Caco-2 (cell line): ENCODE data around the gene BCR. TPM values are rescaled to one million over a fixed set of nuclear protein-coding genes. Genes with fewer than 3 reads are reported as not detected.

Source experiments
- BruUV-seq: library from RNA; stranded (reverse); fragments of 400-500 nt; replicated peaks from 2 replicates; lab custom pipeline; 2021; lab: Mats Ljungman, UMichigan
- CTCF ChIA-PET: fragments of 300-600 bp; sonication (Branson Sonifier 250); formaldehyde crosslinking; loops from one replicate; lab custom pipeline; 2022; ENCODE audit warnings: antibody characterized with exemption; lab: Charles Lee
- POLR2A ChIA-PET: fragments of 300-600 bp; sonication (Branson Sonifier 250); formaldehyde crosslinking; loops from one replicate; lab custom pipeline; 2022; ENCODE audit warnings: antibody characterized with exemption; lab: Charles Lee
- DNase-seq, 2 experiments: peaks; one replicate each; pipeline versions ENCODE4 v3.0.0 to v3.0.0-alpha.2; 2020 to 2022
- H3K27me3 ChIP-seq: replicated peaks from 2 replicates; pipeline ENCODE4 v1.6.0; 2011; ENCODE audit warnings: low read length; ENCODE audit not compliant: control insufficient read depth, insufficient read depth
- H3K36me3 ChIP-seq: 2 replicates; pipeline ENCODE4 v1.5.1; 2011; ENCODE audit warnings: low read length; ENCODE audit not compliant: control insufficient read depth, insufficient read depth
- H3K4me1 ChIP-seq: fragments of 250-450 bp; sonication (Bioruptor Pico); 2 replicates; pipeline ENCODE4 v1.5.1; 2020; ENCODE audit warnings: mild to moderate bottlenecking
- H3K4me3 ChIP-seq: 2 replicates; pipeline ENCODE4 v1.5.1; 2011; ENCODE audit warnings: low read depth, mild to moderate bottlenecking, control low read depth, low read length
- H3K9me3 ChIP-seq: fragments of 250-450 bp; sonication (Bioruptor Pico); 2 replicates; pipeline ENCODE4 v1.5.1; 2020; ENCODE audit warnings: mild to moderate bottlenecking, moderate library complexity
- H3K27ac Mint-ChIP-seq: one replicate; pipeline ENCODE4 v1.8.0; 2022; ENCODE audit warnings: mixed read lengths; ENCODE audit not compliant: unreplicated experiment
- H3K27me3 Mint-ChIP-seq: one replicate; pipeline ENCODE4 v1.8.0; 2022; ENCODE audit warnings: mixed read lengths; ENCODE audit not compliant: insufficient read depth, unreplicated experiment
- H3K36me3 Mint-ChIP-seq: one replicate; pipeline ENCODE4 v1.8.0; 2022; ENCODE audit warnings: mild to moderate bottlenecking, mixed read lengths; ENCODE audit not compliant: insufficient read depth, unreplicated experiment
- H3K4me1 Mint-ChIP-seq: one replicate; pipeline ENCODE4 v1.8.0; 2022; ENCODE audit warnings: low read depth, mixed read lengths; ENCODE audit not compliant: unreplicated experiment
- H3K4me3 Mint-ChIP-seq: one replicate; pipeline ENCODE4 v1.8.0; 2022; ENCODE audit warnings: mild to moderate bottlenecking, moderate library complexity, mixed read lengths; ENCODE audit not compliant: unreplicated experiment
- H3K9me3 Mint-ChIP-seq: one replicate; pipeline ENCODE4 v1.8.0; 2022; ENCODE audit warnings: mixed read lengths; ENCODE audit not compliant: unreplicated experiment
- CTCF ChIP-seq, 2 experiments: fragments of 200-600 bp in 1 of 2; IDR thresholded peaks; 1 replicate in 1 of 2; 2 replicates in 1 of 2; pipeline versions ENCODE4 v1.5.1 to v1.8.0; 2011 to 2022; ENCODE audit warnings: antibody characterized with exemption in 1 of 2, control low read depth in 1 of 2, inconsistent platforms in 1 of 2, low read depth in 1 of 2, low read length in 1 of 2, mild to moderate bottlenecking in 1 of 2, moderate library complexity in 1 of 2; ENCODE audit not compliant: insufficient read depth in 1 of 2, severe bottlenecking in 1 of 2, unreplicated experiment in 1 of 2
- intact Hi-C: fragments of 100-400 bp; cut with micrococcal nuclease; formaldehyde crosslinking; loops from one replicate; pipeline ENCODE4 v1.10.0; 2022; ENCODE audit not compliant: unreplicated experiment
- total RNA-seq: library from RNA; stranded (reverse); gene quantifications from 2 replicates; pipeline ENCODE4 v1.2.3, GENCODE V29; 2022

BCR gene
- total RNA-seq, 1 experiment from 2014 or later, result 87.4 TPM

- H3K4me3 Mint-ChIP-seq, result no peak overlapping the region
- no peaks in the 10 kb centered on the region for H3K9me3 ChIP-seq
- DNase-seq, result no peak
- CTCF ChIA-PET, result interaction anchor here (0.7 kb wide), 1 partner anchor 625 kb away, joined by 6 read pairs; no protein-coding TSS in a partner anchor
- no peaks in the 10 kb centered on the region for H3K27me3 Mint-ChIP-seq
- H3K9me3 Mint-ChIP-seq, result no peaks in the 10 kb centered on the region
- H3K4me3 ChIP-seq, result no peak overlapping the region
- peaks cover 83% of the 10 kb centered on the region for H3K36me3 Mint-ChIP-seq
- POLR2A ChIA-PET, result no interaction called here
- peaks cover 18% of the 10 kb centered on the region for H3K4me1 Mint-ChIP-seq
- BruUV-seq, result no TSS peak
- H3K27me3 ChIP-seq, result no peaks in the 10 kb centered on the region
- peaks cover 14% of the 10 kb centered on the region for H3K4me1 ChIP-seq
- peaks cover 2% of the 10 kb centered on the region; the same call in 1 of the 2 replicates for H3K36me3 ChIP-seq
- intact Hi-C loops, result no loop called here
- no peak overlapping the region for H3K27ac Mint-ChIP-seq
- no peak for TF ChIP-seq CTCF (IDR thresholded peaks at IDR 0.05; ENCODE audit: insufficient read depth in 1 of 2, low read depth in 1 of 2, low read length in 1 of 2, severe bottlenecking in 1 of 2, unreplicated experiment in 1 of 2)
Measured at GRCh38 chr22:23294221-23294620, 113.9 kb downstream of the BCR start.

- H3K36me3 ChIP-seq, result peaks cover 2% of the 10 kb centered on the region; the same call in 1 of the 2 replicates
- intact Hi-C loops, result no loop called here
- H3K9me3 ChIP-seq, result no peaks in the 10 kb centered on the region
- TF ChIP-seq CTCF (IDR thresholded peaks at IDR 0.05; ENCODE audit: insufficient read depth in 1 of 2, low read depth in 1 of 2, low read length in 1 of 2, severe bottlenecking in 1 of 2, unreplicated experiment in 1 of 2), result no peak
- peaks cover 71% of the 10 kb centered on the region for H3K36me3 Mint-ChIP-seq
- H3K27me3 ChIP-seq, result no peaks in the 10 kb centered on the region
- ChIA-PET CTCF (interaction anchor here (1.5 kb wide), 1 partner anchor 18 kb away, joined by 3 read pairs; no protein-coding TSS in a partner anchor), POLR2A (no interaction called here)
- H3K4me1 Mint-ChIP-seq, result no peaks in the 10 kb centered on the region
- no peak for DNase-seq
- H3K9me3 Mint-ChIP-seq, result no peaks in the 10 kb centered on the region
- no peaks in the 10 kb centered on the region for H3K27me3 Mint-ChIP-seq
- H3K27ac Mint-ChIP-seq, result no peak overlapping the region
- H3K4me3 Mint-ChIP-seq, result no peak overlapping the region
- BruUV-seq, result no TSS peak
- no peaks in the 10 kb centered on the region for H3K4me1 ChIP-seq
- no peak overlapping the region for H3K4me3 ChIP-seq
Measured at GRCh38 chr22:23300476-23300875, 120.2 kb downstream of the BCR start.

- no peaks in the 10 kb centered on the region for H3K27me3 ChIP-seq
- H3K4me1 Mint-ChIP-seq, result no peaks in the 10 kb centered on the region
- H3K36me3 Mint-ChIP-seq, result peaks cover 65% of the 10 kb centered on the region
- no TSS peak for BruUV-seq
- no peak overlapping the region for H3K27ac Mint-ChIP-seq
- no peak overlapping the region for H3K4me3 Mint-ChIP-seq
- H3K36me3 ChIP-seq, result peaks cover 2% of the 10 kb centered on the region; the same call in 1 of the 2 replicates
- no peaks in the 10 kb centered on the region for H3K27me3 Mint-ChIP-seq
- no peaks in the 10 kb centered on the region for H3K9me3 Mint-ChIP-seq
- no peak for TF ChIP-seq CTCF (IDR thresholded peaks at IDR 0.05; ENCODE audit: insufficient read depth in 1 of 2, low read depth in 1 of 2, low read length in 1 of 2, severe bottlenecking in 1 of 2, unreplicated experiment in 1 of 2)
- intact Hi-C loops, result no loop called here
- H3K4me3 ChIP-seq, result no peak overlapping the region
- DNase-seq, result no peak
- POLR2A ChIA-PET, result no interaction called here
- CTCF ChIA-PET, result no interaction called here
- no peaks in the 10 kb centered on the region for H3K9me3 ChIP-seq
- no peaks in the 10 kb centered on the region for H3K4me1 ChIP-seq
Measured at GRCh38 chr22:23301591-23301990, 121.3 kb downstream of the BCR start.
